Stimulated activated CD4-positive, alpha-beta T cell treated with anti-CD3 and anti-CD28 coated beads, Interleukin-1b, Interleukin-23, amount 100 ng/mL, for 48 hours (primary cell): ENCODE results near the gene NLRP12.
"Not testable (repeated sequence)": the region's sequence is repeated elsewhere in the genome, so short reads cannot be mapped to it uniquely, and the experiment has no call there.

ENCODE experiments used
- DNase-seq: peaks from one replicate; pipeline ENCODE4 v3.0.0-alpha.2; 2020

Gene NLRP12

GRCh38 chr19:53828531-53828930 is 4.4 kb upstream of the NLRP12 start:
- DNase-seq, result no peak

DNA sequence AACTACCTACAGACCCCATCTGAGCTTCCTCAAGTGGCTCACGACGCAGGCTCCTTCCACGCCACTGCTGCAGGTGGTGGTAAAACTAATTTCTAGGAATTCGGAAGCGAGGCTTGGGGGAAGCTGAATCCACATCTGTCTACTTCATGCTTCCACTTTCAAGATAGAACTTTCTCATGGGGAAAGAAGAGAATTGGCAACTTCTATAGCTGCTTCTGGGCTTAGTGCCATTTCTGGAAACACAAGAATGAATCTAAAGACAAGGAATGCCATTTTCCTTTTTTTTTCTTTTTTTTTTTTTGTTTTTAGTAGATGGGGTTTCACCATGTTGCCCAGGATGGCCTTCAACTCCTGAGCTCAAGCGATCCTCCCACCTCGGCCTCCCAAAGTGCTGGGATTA is 2.8 kb upstream of the NLRP12 start:
- DNase-seq, result no peak

DNA sequence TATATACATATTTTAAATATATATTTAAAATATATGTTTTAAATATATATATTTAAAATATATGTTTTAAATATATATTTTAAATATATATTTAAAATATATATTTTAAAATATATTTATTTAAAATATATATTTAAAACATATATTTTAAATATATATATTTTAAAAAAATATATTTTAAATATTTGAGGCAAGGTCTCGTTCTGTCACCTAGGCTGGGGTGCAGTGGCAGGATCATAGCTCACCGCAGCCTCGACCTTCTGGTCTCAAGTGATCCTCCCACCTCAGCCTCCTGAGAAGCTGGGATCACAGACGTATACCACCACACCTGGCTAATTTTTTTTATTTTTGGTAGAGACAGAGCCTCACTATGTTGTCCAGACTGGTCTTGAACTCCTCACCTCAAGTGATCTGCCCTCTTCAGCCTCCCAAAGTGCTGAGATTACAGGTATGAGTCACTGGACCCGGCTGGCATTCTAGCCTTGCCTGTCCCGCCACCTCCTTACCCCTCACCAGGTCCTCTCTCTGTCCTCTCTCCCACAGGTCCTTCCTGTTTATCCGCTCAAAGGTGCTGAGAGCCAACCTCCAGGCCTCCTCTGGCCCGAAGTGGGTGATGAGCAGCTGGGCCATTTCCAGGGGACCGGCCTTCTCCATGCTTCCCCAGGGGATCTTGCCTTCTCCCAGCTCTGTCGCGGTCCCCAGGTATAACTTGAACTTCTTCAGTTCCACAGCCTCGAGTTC is 564 bp downstream of the NLRP12 start:
- DNase-seq, result no peak

DNA sequence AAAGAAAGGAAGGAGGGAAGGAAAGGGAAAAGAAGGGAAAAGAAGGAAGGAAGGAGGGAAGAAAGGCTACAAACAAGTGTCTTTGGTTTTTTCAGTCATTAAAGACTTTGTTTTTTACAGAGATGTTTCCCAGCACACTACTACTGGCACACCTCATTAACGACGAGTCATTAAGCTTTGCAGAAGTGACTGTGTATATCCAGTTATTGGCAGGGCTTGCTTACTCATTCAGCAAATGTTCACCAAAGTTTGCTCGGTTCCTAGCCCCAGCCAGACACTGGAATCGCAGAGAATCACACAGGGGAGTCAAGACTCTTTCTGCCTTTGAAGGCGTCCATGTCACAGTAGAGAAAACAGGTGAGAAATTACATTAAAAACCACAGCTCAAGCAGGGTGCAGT is 4.3 kb downstream of the NLRP12 start:
- DNase-seq, result no peak

DNA sequence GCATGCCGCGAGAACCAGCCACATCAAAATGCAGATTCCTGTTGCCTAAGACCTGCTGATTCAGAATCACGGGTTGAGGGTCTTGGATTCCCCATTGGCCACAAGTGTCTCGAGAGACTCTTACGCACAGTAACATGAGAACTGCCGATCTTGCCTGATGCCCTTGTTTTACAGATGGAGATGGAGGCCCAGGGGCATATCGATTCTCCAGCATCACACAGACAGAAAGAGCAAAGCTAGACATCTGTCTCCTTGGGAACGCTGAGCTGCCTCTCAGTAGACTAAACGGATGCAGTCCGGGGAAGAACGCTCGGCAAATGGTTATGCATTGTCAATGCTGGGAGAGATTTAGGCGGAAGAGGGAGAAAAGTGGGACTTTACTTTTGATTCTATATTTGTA is 5.4 kb downstream of the NLRP12 start:
- no peak for DNase-seq

GRCh38 chr19:53813996-53814395 is 10.1 kb downstream of the NLRP12 start:
- DNase-seq, result no peak

GRCh38 chr19:53812335-53812734 is 11.8 kb downstream of the NLRP12 start:
- no peak for DNase-seq

GRCh38 chr19:53810891-53811290 is 13.2 kb downstream of the NLRP12 start:
- no peak for DNase-seq

GRCh38 chr19:53810187-53810546 is 13.9 kb downstream of the NLRP12 start:
- no peak for DNase-seq

- DNase-seq, result no peak
These were observed 14.5 kb downstream of the NLRP12 start for GRCh38 chr19:53809518-53810186.

GRCh38 chr19:53808710-53809125 is 15.4 kb downstream of the NLRP12 start:
- DNase-seq, result no peak

DNA sequence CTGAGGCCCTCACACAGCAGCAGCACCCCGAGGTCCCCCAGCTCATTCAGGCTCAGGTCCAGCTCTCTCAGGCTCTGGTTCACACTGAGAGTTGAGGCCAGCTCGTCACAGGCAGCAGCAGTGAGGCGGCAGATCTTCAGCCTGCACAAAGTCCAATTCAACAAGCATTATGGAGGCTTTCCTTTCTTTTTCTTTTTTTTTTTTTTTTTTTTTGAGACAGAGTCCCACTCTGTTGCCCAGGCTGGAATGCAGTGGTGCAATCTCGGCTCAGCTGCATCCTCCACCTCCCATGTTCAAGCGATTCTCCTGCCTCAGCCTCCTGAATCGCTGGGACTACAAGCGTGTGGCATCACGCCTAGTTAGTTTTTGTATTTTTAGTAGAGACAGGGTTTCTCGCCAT is 22.9 kb downstream of the NLRP12 start:
- DNase-seq, result no peak

DNA sequence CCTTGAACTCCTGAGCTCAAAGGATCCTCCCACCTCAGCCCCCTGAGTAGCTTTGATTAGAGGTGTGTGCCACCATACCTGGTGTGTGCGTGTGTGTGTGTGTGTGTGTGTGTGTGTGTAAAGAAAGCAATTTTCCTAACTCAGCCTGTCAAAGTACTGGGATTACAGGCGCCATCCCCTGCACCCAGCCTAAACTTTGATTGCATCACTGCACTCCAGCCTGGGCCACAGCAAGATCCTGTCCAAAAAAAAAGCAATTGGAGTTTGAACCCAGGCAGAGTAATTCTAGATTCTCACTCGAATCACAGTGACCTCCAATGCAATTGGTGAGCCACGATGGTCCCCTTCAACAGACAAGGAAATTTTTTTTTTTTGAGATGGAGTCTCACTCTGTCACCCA is 29.1 kb downstream of the NLRP12 start:
- DNase-seq, result no peak

DNA sequence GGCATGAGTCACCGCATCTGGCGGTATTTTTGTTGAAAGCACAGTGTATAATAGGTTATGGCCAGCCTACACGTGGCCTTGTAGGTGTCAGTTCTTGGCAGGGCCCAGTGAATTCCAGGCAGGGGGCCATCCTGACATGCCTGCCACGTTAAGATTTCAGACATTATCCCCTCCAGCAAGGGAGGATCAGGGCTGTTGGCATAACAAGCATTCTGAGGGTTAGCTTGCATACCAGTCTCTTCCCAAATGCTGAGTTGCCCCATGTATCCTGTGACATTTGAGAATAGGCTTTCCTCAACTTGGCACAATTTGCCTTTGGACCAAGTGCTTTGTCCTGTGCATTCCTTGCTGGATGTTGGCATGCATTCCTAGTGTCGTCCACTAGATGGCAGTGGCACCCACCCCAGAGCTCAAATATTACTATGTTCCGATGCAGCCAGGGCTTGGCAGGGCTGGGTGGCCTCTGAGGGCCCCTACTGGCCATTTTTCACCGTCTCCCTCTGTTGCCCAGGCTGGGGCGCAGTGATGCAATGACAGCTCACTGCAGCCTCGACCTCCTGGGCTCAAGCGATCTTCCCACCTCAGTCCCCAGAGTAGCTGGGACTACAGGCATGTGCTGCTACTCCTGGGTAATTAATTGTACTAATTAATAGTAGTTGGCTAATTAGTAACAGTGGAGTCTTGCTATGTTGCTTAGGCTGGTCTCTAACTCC is 31.2 kb downstream of the NLRP12 start:
- peak; percentile 80 for DNase-seq

DNA sequence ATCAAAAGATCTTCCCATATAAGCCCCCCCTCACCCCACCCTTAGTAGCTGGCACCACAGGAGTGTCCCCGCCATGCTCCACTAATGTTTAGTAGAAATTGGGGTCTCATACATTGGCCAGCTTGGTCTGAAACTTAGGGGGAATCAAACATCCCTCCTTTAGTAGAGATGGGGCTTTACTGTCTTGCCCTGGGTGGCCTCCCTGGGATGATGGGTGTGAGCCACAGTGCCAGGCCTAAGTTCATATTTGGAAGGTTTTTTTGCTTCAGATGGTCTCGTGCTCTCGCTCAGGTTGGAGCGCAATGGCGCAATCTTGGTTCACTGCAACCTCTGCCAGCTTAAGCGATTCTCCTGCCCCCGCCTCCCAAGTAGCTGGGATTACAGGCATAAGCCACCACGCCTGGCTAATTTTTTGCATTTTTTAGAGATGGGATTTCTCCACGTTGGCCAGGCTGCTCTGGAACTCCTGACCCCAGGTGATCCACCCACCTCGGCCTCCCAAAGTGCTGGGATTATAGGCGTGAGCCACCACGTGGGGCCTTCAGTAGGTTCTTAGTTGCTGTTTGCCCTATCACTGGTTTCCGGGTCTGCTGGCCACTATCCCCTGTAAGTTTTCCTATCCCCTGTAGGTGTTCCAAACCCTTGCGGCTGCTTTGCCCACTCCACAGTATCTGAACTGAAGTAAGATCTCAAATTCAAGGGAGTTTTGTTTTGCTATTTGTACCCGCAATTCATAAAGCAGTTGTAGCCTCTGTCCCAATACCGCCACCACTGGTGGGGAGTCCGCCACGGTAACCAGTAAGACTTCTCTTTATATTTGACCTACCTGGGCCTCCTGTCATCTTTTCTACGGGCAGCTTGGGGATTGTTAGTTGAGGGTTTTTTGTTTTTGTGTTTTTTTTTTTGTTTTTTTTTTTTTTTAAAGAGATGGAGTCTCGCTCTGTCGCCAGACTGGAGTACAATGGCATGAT is 34.1 kb downstream of the NLRP12 start:
- no peak for DNase-seq

DNA sequence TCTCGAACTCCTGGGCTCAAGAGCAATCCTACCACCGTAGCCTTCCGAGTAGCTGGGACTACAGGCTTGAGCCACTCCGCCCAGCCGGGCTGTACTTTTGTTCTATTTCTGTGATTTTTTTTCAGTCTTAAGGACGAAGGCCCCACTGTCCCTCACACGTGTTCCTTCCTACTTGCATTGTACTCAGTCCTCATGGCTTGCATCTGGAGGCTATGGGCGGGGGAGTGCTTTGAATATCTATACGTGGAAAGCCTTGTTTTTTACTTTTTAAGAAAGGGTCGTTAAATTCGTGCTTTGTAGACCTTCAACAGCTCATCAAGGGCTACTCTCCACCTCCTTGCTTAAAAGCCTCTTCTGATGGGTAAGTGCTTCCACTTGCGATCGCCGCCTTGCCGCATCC is 36.8 kb downstream of the NLRP12 start:
- no peak for DNase-seq

DNA sequence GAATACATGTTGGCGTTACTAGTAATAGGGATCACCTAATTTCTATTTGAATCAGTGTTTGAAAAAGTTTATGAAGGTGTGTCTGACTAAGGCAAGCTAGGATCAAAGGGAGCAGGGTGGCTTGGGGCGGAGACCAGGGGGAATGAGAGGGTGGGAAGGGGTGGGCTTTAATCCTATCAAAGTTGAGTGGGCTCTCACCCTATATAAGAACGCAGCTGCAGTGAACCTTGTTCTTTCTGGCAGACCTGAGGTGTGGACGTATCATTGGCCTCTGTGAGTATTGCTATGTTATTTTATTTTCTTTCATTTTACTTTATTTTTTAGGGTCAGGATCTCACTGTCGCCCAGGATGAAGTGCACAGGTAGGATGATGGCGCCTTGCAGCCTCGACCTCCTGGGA is 37.4 kb downstream of the NLRP12 start:
- no peak for DNase-seq

GRCh38 chr19:53785196-53785889 is 38.8 kb downstream of the NLRP12 start:
- DNase-seq, result no peak

GRCh38 chr19:53782698-53783097 is 41.4 kb downstream of the NLRP12 start:
- no peak for DNase-seq

DNA sequence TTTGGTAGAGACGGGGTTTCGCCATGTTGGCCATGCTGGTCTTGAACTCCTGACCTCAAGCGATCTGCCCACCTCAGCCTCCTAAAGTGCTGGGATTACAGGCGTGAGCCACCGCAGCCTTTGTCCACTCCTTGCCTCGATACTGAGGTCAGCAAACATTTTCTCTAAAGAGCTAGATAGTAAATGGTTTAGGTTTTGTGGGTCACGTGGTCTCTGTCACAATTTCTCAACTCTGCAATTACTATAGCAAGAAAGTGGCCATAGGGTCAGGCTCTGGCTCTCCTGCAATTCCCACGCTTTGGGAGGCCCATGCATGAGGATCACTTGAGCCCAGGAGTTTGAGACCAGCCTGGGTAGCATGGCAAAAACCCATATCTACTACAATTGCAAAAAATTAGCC is 42.8 kb downstream of the NLRP12 start:
- DNase-seq, result not testable (repeated sequence)

GRCh38 chr19:53780506-53780905 is 43.6 kb downstream of the NLRP12 start:
- no peak for DNase-seq

DNA sequence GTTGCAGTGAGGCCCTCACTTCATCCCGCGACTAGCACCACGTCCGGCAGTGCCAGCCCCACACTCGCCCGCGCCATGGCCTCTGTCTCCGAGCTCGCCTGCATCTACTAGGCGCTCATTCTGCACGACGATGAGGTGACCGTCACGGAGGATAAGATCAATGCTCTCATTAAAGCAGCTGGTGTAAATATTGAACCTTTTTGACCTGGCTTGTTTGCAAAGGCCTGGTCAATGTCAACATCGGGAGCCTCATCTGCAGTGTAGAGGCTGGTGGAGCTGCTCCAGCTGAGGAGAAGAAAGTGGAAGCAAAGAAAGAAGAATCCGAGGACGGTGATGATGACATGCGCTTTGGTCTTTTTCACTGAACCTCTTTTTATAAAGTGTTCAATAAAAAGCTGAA is 48.6 kb downstream of the NLRP12 start:
- no peak for DNase-seq
